Pancreas (tissue), 10 donors: ENCODE data around the gene TFPI. TPM values are rescaled to one million over a fixed set of nuclear protein-coding genes. Genes with fewer than 3 reads are reported as not detected.

Source experiments
- ATAC-seq, 4 donors: fragments of 200-7000 bp; cut with Tn5 transposase; one replicate each; pipeline versions ENCODE4 v1.8.0 to v1.9.1; 2020; ENCODE audit warnings: mild to moderate bottlenecking in 4 of 4, moderate library complexity in 4 of 4
- DNase-seq, 6 donors: peaks; one replicate each; pipeline ENCODE4 v3.0.0-alpha.2; 2020
- FAIRE-seq: peaks from 2 replicates; lab custom pipeline; 2012; peaks lifted over from hg19 to GRCh38; lab: Jason Lieb, UNC
- H3K27ac ChIP-seq, 4 donors: fragments of 200-600 bp; sonication (generic); 1 replicate in 3 of 4; 2 replicates in 1 of 4; pipeline versions ENCODE4 v1.5.0 to v1.8.0; 2020
- H3K27me3 ChIP-seq, 4 donors: fragments of 200-600 bp; one replicate each; pipeline ENCODE4 v1.8.0; 2021
- H3K36me3 ChIP-seq, 3 donors: fragments of 200-600 bp; sonication (generic) in 1 of 3; one replicate each; pipeline versions ENCODE4 v1.5.0 to v1.8.0; 2020 to 2021
- H3K4me1 ChIP-seq, 3 donors: fragments of 200-600 bp; one replicate each; pipeline ENCODE4 v1.8.0; 2021
- H3K4me3 ChIP-seq, 4 donors: fragments of 200-600 bp; sonication (generic) in 2 of 4; one replicate each; pipeline versions ENCODE4 v1.5.0 to v1.8.0; 2020 to 2021
- H3K9me3 ChIP-seq, 4 donors: fragments of 200-600 bp; one replicate each; pipeline ENCODE4 v1.8.0; 2021
- CTCF ChIP-seq, 4 donors: fragments of 200-600 bp; sonication (generic) in 3 of 4; IDR thresholded peaks; one replicate each; pipeline versions ENCODE4 v1.5.0 to v1.8.0; 2021; ENCODE audit warnings: antibody characterized with exemption in 4 of 4
- WGBS, 2 donors: extraction: QIAGEN DNeasy Blood & Tissue Kit; methylation state at CpG; one replicate each; pipeline ENCODE4 v1.1.7; 2013; 5-methylcytosine and 5-hydroxymethylcytosine counted together
- intact Hi-C, 3 donors: fragments of 100-400 bp; cut with DNase I; formaldehyde crosslinking; loops; one replicate each; pipeline versions ENCODE4 v1.11.1 to v1.14.2; 2022
- polyA plus RNA-seq, 2 donors: library from polyadenylated mRNA; stranded (reverse); fragments of 200-250 nt; gene quantifications; one replicate each; pipeline ENCODE4 v1.2.3, GENCODE V29; 2013
- total RNA-seq, 6 donors: library from RNA; stranded (reverse); fragmentation: NEBNext Ultra II Directional in 4 of 6; extraction: Animal tissue kit (Norgen Biotek cat#: 25700) in 4 of 6; gene quantifications; one replicate each; pipeline versions ENCODE4 v1.2.1 to v1.2.4, GENCODE V29; 2021 to 2023
- donor health status: healthy with polysubstance abuse.
- donor health status: DM: no; HTN: no; CAD: no; lungs with moderate emphysema.
- donor health status: DM: no; HTN: no; CAD: no.
- donor health status: control.
- donor health status: control.
- donor health status: Bipolar disorder and iron deficiency.
- donor health status: DM: yes; HTN: yes; CAD: no.
- donor health status: DM: no; HTN: no; CAD: no.
- donor health status: DM: no; HTN: no; CAD: no.
- donor health status: DM: yes; HTN: yes; CAD: no.

The TFPI gene
- total and polyA plus RNA-seq, 8 donors, result 7.9 to 25.8 (median 18.3) TPM

GRCh38 chr2:187549951-187550555, 4.2 kb downstream of the TFPI start:
- 11 to 21% methylated on average over 3 of the region's 3 CpGs for WGBS, 2 donors
- Histone ChIP-seq H3K27ac (peak overlapping the region in 3 of 4 donors; percentile 47 to 74 (median 70)), H3K27me3 (no peaks in the 10 kb centered on the region), H3K4me1 (peaks cover 13 to 64% (median 43%) of the 10 kb centered on the region in 3 donors), H3K9me3 (no peaks in the 10 kb centered on the region), H3K36me3 (no peaks in the 10 kb centered on the region), H3K4me3 (peak overlapping the region in 2 of 4 donors; percentile 8 to 16)
- ATAC-seq (peak; percentile 45 to 75 (median 61)), FAIRE-seq (no peak), DNase-seq (no peak)
- intact Hi-C loops, result no loop called here
- no peak for TF ChIP-seq CTCF (IDR thresholded peaks at IDR 0.05)

- H3K4me1 ChIP-seq, result peaks cover 13 to 72% (median 43%) of the 10 kb centered on the region in 3 donors
- DNase-seq (no peak), ATAC-seq (peak in 2 of 4 donors; percentile 8 to 36), FAIRE-seq (no peak)
- no peaks in the 10 kb centered on the region for H3K36me3 ChIP-seq
- H3K27ac ChIP-seq, result peak overlapping the region in 2 of 4 donors; percentile 70 to 74
- intact Hi-C loops, result no loop called here
- TF ChIP-seq CTCF (IDR thresholded peaks at IDR 0.05), result no peak
- no peaks in the 10 kb centered on the region for H3K27me3 ChIP-seq
- no peak overlapping the region for H3K4me3 ChIP-seq
- H3K9me3 ChIP-seq, result no peaks in the 10 kb centered on the region
Measured at GRCh38 chr2:187549193-187549592, 5.0 kb downstream of the TFPI start.

GRCh38 chr2:187548656-187549055, 5.6 kb downstream of the TFPI start:
- Histone ChIP-seq H3K4me1 (peaks cover 13 to 75% (median 43%) of the 10 kb centered on the region in 3 donors), H3K9me3 (no peaks in the 10 kb centered on the region), H3K27ac (peak overlapping the region in 2 of 4 donors; percentile 70 to 74), H3K4me3 (no peak overlapping the region), H3K27me3 (no peaks in the 10 kb centered on the region), H3K36me3 (no peaks in the 10 kb centered on the region)
- no peak for TF ChIP-seq CTCF (IDR thresholded peaks at IDR 0.05)
- FAIRE-seq (no peak), DNase-seq (no peak), ATAC-seq (no peak)
- intact Hi-C loops, result no loop called here

GRCh38 chr2:187547353-187547979, 6.8 kb downstream of the TFPI start:
- ATAC-seq (peak in 3 of 4 donors; percentile 58 to 64 (median 61)), FAIRE-seq (peak; percentile 81), DNase-seq (peak in 1 of 6 donors; percentile 30)
- TF ChIP-seq CTCF (IDR thresholded peaks at IDR 0.05), result no peak
- no peaks in the 10 kb centered on the region for H3K36me3 ChIP-seq
- H3K4me1 ChIP-seq, result peaks cover 10 to 64% (median 47%) of the 10 kb centered on the region in 3 donors
- no peaks in the 10 kb centered on the region for H3K27me3 ChIP-seq
- intact Hi-C loops, result no loop called here
- no peaks in the 10 kb centered on the region for H3K9me3 ChIP-seq
- H3K27ac ChIP-seq, result peak overlapping the region in 1 of 4 donors; percentile 36
- WGBS, 2 donors, result 51 to 68% methylated on average over 2 of the region's 2 CpGs
- no peak overlapping the region for H3K4me3 ChIP-seq
